Stomach (tissue), 9 donors: ENCODE data around the gene SDCCAG8. TPM values are rescaled to one million over a fixed set of nuclear protein-coding genes. Genes with fewer than 3 reads are reported as not detected.

Experiments used
- DNase-seq, 2 donors: peaks; one replicate each; pipeline versions ENCODE4 v3.0.0 to v3.0.0-alpha.2; 2013 to 2019
- H3K27ac ChIP-seq, 5 donors: fragments of 200-600 bp in 4 of 5; sonication (generic) in 4 of 5; one replicate each; pipeline ENCODE4 v1.5.1; 2013 to 2019; ENCODE audit warnings: mild to moderate bottlenecking in 1 of 5, moderate library complexity in 1 of 5
- H3K27me3 ChIP-seq, 3 donors: fragments of 200-600 bp; sonication (generic); one replicate each; pipeline ENCODE4 v1.5.1; 2017 to 2019; ENCODE audit warnings: mixed run types in 1 of 3
- H3K36me3 ChIP-seq, 4 donors: fragments of 200-600 bp; sonication (generic); 1 replicate in 3 of 4; 2 replicates in 1 of 4; pipeline ENCODE4 v1.5.1; 2016 to 2019
- H3K4me1 ChIP-seq, 4 donors: fragments of 200-600 bp; sonication (generic); one replicate each; pipeline ENCODE4 v1.5.1; 2016 to 2019
- H3K4me3 ChIP-seq, 4 donors: fragments of 200-600 bp; sonication (generic) in 3 of 4; one replicate each; pipeline ENCODE4 v1.5.1; 2016 to 2019; ENCODE audit warnings: mild to moderate bottlenecking in 1 of 4
- H3K9me3 ChIP-seq, 4 donors: fragments of 200-600 bp; sonication (generic); one replicate each; pipeline ENCODE4 v1.5.1; 2016 to 2019
- CTCF ChIP-seq, 7 experiments: fragments of 450-650 bp in 4 of 7; fragments of 200-600 bp in 3 of 7; sonication (generic) in 3 of 7; IDR thresholded peaks; one replicate each; pipeline ENCODE4 v1.5.1; 2016 to 2019; ENCODE audit warnings: antibody characterized with exemption in 7 of 7, control low read depth in 2 of 7, mild to moderate bottlenecking in 1 of 7
- EP300 ChIP-seq: sonication (generic); formaldehyde crosslinking; IDR thresholded peaks from one replicate; pipeline ENCODE4 v1.6.1; 2017; ENCODE audit warnings: antibody characterized with exemption
- POLR2A ChIP-seq, 4 donors: fragments of 450-650 bp; IDR thresholded peaks; one replicate each; pipeline ENCODE4 v1.6.1; 2016; ENCODE audit warnings: antibody characterized with exemption in 4 of 4, control low read depth in 2 of 4, mild to moderate bottlenecking in 1 of 4, moderate library complexity in 1 of 4
- POLR2AphosphoS5 ChIP-seq, 3 donors: sonication (generic); formaldehyde crosslinking; IDR thresholded peaks; one replicate each; pipeline ENCODE4 v1.6.1; 2016; ENCODE audit warnings: antibody characterized with exemption in 3 of 3
- WGBS, 5 donors: extraction: QIAGEN DNeasy Blood & Tissue Kit in 3 of 5; methylation state at CpG; one replicate each; pipeline versions ENCODE4 v1.1.5 to v1.1.7; 2013 to 2018; 5-methylcytosine and 5-hydroxymethylcytosine counted together
- intact Hi-C: fragments of 100-400 bp; cut with DNase I; formaldehyde crosslinking; loops from one replicate; pipeline ENCODE4 v1.15.1; 2023; ENCODE audit warnings: low total_unique reads
- polyA plus RNA-seq, 3 donors: library from polyadenylated mRNA; stranded (reverse); fragments of 200-250 nt; gene quantifications; one replicate each; pipeline ENCODE4 v1.2.3, GENCODE V29; 2013
- total RNA-seq, 5 donors: library from RNA; depleted of rRNA; stranded (reverse); fragments of >200 nt; gene quantifications; one replicate each; pipeline versions ENCODE4 v1.1.0 to v1.2.3, GENCODE V29; 2014 to 2016
- donor health status: healthy with polysubstance abuse.
- donor health status: Bipolar disorder and iron deficiency.
- donor health status: healthy.

Gene SDCCAG8
- total and polyA plus RNA-seq, 8 donors, result 16.3 to 184 (median 24.5) TPM

GRCh38 chr1:243507001-243507671 lies 251.3 kb downstream of the SDCCAG8 start:
- Histone ChIP-seq H3K4me1 (peaks cover 0 to 4% (median 0%) of the 10 kb centered on the region in 4 donors), H3K27me3 (no peaks in the 10 kb centered on the region), H3K4me3 (no peak overlapping the region), H3K9me3 (no peaks in the 10 kb centered on the region), H3K36me3 (peaks cover 0 to 66% (median 34%) of the 10 kb centered on the region in 4 donors), H3K27ac (no peak overlapping the region)
- peak in 1 of 2 donors; percentile 23 for DNase-seq
- TF ChIP-seq CTCF (IDR thresholded peaks at IDR 0.05) (no peak), POLR2A (IDR thresholded peaks at IDR 0.05) (no peak), POLR2AphosphoS5 (IDR thresholded peaks at IDR 0.05) (no peak), EP300 (no peak)
- 63 to 75% (median 66%) methylated on average over 5 of the region's 5 CpGs for WGBS, 5 donors
- intact Hi-C loops, result no loop called here

- Histone ChIP-seq H3K4me3 (no peak overlapping the region), H3K9me3 (no peaks in the 10 kb centered on the region), H3K36me3 (peaks cover 0 to 67% (median 32%) of the 10 kb centered on the region in 4 donors), H3K27ac (no peak overlapping the region), H3K4me1 (peaks cover 0 to 4% (median 0%) of the 10 kb centered on the region in 4 donors), H3K27me3 (no peaks in the 10 kb centered on the region)
- DNase-seq, result no peak
- WGBS, 5 donors, result 77 to 86% (median 78%) methylated on average over 8 of the region's 8 CpGs
- intact Hi-C loops, result no loop called here
- no peak for TF ChIP-seq EP300
- no peak for TF ChIP-seq POLR2A (IDR thresholded peaks at IDR 0.05)
- TF ChIP-seq POLR2AphosphoS5 (IDR thresholded peaks at IDR 0.05), result no peak
- no peak for TF ChIP-seq CTCF (IDR thresholded peaks at IDR 0.05)
These were observed 251.9 kb downstream of the SDCCAG8 start for GRCh38 chr1:243507672-243508302.

GRCh38 chr1:243508303-243508713 lies 252.5 kb downstream of the SDCCAG8 start:
- H3K27me3 ChIP-seq, result no peaks in the 10 kb centered on the region
- H3K27ac ChIP-seq, result no peak overlapping the region
- DNase-seq, result peak in 1 of 2 donors; percentile 43
- no peak for TF ChIP-seq CTCF (IDR thresholded peaks at IDR 0.05)
- no peak for TF ChIP-seq POLR2A (IDR thresholded peaks at IDR 0.05)
- no peak for TF ChIP-seq POLR2AphosphoS5 (IDR thresholded peaks at IDR 0.05)
- TF ChIP-seq EP300, result no peak
- no peak overlapping the region for H3K4me3 ChIP-seq
- no peaks in the 10 kb centered on the region for H3K9me3 ChIP-seq
- intact Hi-C loops, result no loop called here
- peaks cover 0 to 4% (median 0%) of the 10 kb centered on the region in 4 donors for H3K4me1 ChIP-seq
- 76 to 87% (median 84%) methylated on average over 7 to 9 of the region's 9 CpGs for WGBS, 5 donors
- H3K36me3 ChIP-seq, result peaks cover 0 to 68% (median 32%) of the 10 kb centered on the region in 4 donors

- TF ChIP-seq POLR2AphosphoS5 (IDR thresholded peaks at IDR 0.05) (no peak), POLR2A (IDR thresholded peaks at IDR 0.05) (no peak), EP300 (no peak)
- WGBS, 5 donors, result 95 to 100% (median 100%) methylated on average over 1 of the region's 1 CpG
- intact Hi-C loops, result no loop called here
- DNase-seq, result no peak
- H3K36me3 ChIP-seq, result peaks cover 0 to 67% (median 30%) of the 10 kb centered on the region in 4 donors
- no peak overlapping the region for H3K4me3 ChIP-seq
- no peaks in the 10 kb centered on the region for H3K9me3 ChIP-seq
- H3K27me3 ChIP-seq, result no peaks in the 10 kb centered on the region
- H3K27ac ChIP-seq, result no peak overlapping the region
- peaks cover 0 to 4% (median 0%) of the 10 kb centered on the region in 4 donors for H3K4me1 ChIP-seq
These were observed 253.1 kb downstream of the SDCCAG8 start for GRCh38 chr1:243508943-243509342.
